ENCODE results near the gene HTR6.

- TF ChIP-seq EZH2 (IDR thresholded peaks at IDR 0.05; ENCODE audit: insufficient read depth, low read length) (no peak), CTCF (IDR thresholded peaks at IDR 0.05; ENCODE audit: insufficient read depth, low read depth, low read length) (no peak)
Measured at GRCh38 chr1:19700079-19700777, 35.6 kb downstream of the HTR6 start.

All from astrocyte (in vitro differentiated cells and primary cell).